Gastroesophageal sphincter (tissue), 4 donors: Measurements from ENCODE around the gene ADAMTS2. TPM values are rescaled to one million over a fixed set of nuclear protein-coding genes. Genes with fewer than 3 reads are reported as not detected.

Experiments
- ATAC-seq: fragments of 150-250 bp; one replicate; pipeline ENCODE4 v1.9.1; 2016; ENCODE audit warnings: mild to moderate bottlenecking, moderate library complexity
- H3K27ac ChIP-seq, 4 donors: fragments of 200-600 bp; sonication (generic) in 3 of 4; 1 replicate in 3 of 4; 2 replicates in 1 of 4; pipeline ENCODE4 v1.5.1; 2016 to 2019
- H3K27me3 ChIP-seq: fragments of 200-600 bp; sonication (generic); one replicate; pipeline ENCODE4 v1.5.1; 2019
- H3K36me3 ChIP-seq, 2 donors: fragments of 200-600 bp; sonication (generic); one replicate each; pipeline ENCODE4 v1.5.1; 2019; ENCODE audit warnings: control low read depth in 1 of 2
- H3K4me1 ChIP-seq, 3 donors: fragments of 200-600 bp; sonication (generic); 1 replicate in 2 of 3; 2 replicates in 1 of 3; pipeline ENCODE4 v1.5.1; 2016 to 2019; ENCODE audit warnings: control low read depth in 2 of 3
- H3K4me3 ChIP-seq, 2 donors: fragments of 200-600 bp; sonication (generic); one replicate each; pipeline ENCODE4 v1.5.1; 2019; ENCODE audit warnings: mild to moderate bottlenecking in 1 of 2, moderate library complexity in 1 of 2
- H3K9me3 ChIP-seq, 3 donors: fragments of 200-600 bp; sonication (generic); one replicate each; pipeline ENCODE4 v1.5.1; 2017 to 2019; ENCODE audit warnings: control low read depth in 2 of 3
- EP300 ChIP-seq: sonication (generic); formaldehyde crosslinking; IDR thresholded peaks from one replicate; pipeline ENCODE4 v1.6.1; 2017; ENCODE audit warnings: antibody characterized with exemption, mild to moderate bottlenecking
- POLR2A ChIP-seq, 2 donors: fragments of 450-650 bp; IDR thresholded peaks; one replicate each; pipeline ENCODE4 v1.6.1; 2017; ENCODE audit warnings: antibody characterized with exemption in 2 of 2, mild to moderate bottlenecking in 2 of 2, moderate library complexity in 1 of 2
- POLR2AphosphoS5 ChIP-seq: sonication (generic); formaldehyde crosslinking; IDR thresholded peaks from one replicate; pipeline ENCODE4 v1.6.1; 2017; ENCODE audit warnings: antibody characterized with exemption
- WGBS, 2 donors: methylation state at CpG; one replicate each; pipeline ENCODE4 v1.1.5; 2018; ENCODE audit warnings: low coverage in 1 of 2; 5-methylcytosine and 5-hydroxymethylcytosine counted together
- total RNA-seq, 4 donors: library from RNA; depleted of rRNA; stranded (reverse); fragments of >200 nt; gene quantifications; one replicate each; pipeline ENCODE4 v1.1.0, GENCODE V29; 2016
- TF ChIP-seq, protein P1 (sequence below), 4 experiments: fragments of 200-600 bp in 2 of 4; fragments of 450-650 bp in 2 of 4; sonication (generic) in 1 of 4; IDR thresholded peaks; one replicate each; pipeline ENCODE4 v1.5.1; 2017 to 2019; ENCODE audit warnings: antibody characterized with exemption in 4 of 4, mild to moderate bottlenecking in 2 of 4, moderate library complexity in 2 of 4

The ADAMTS2 gene
- total RNA-seq, 4 donors from 2014 or later = 14.8 to 24.8 (median 22.6) TPM

DNA sequence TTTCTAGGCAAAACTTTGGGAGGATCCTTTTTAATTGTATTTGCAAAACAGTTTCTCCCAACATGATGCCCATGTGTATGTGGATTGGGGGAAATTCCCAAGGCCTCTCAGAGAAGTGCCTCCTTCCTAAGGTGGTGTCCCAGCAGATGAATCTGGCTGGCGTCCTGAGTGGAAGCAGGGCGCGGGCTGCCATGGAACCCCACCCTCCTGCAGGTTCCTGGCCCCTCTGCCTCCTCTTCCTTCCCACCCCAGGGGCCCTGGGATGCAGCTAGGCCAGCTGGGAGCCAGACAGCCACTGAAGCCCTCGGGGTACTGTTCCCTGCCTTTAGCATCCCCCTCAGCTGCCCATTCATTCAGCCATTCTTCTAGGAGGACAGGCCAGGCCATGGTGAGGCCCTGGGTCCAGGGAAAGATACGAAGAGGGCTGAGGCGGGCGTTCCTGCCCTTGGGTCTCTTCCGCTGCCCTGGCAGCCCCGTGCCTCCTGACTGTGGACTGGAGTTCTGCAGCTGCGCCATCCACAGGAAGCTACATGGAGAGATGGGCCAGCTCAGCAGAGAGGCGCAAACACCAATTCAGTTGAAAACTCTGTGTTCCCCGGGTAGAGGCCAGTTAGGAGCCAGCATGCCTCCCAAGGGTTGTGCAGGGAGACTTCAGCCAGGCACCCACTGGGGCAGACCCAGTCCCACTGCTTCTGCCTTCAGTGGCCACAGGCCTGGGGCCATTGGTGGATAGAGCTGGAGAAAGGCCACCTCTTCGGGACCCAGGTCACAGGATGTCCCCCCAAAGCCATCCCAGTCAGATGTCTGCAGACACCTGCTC, 36.5 kb downstream of the ADAMTS2 start:
- Histone ChIP-seq H3K27me3 (no peaks in the 10 kb centered on the region), H3K27ac (no peak overlapping the region), H3K9me3 (peaks cover 0 to 33% (median 0%) of the 10 kb centered on the region in 3 donors), H3K4me1 (peaks cover 0 to 2% (median 0%) of the 10 kb centered on the region in 3 donors), H3K4me3 (no peak overlapping the region), H3K36me3 (no peaks in the 10 kb centered on the region)
- no peak for ATAC-seq
- TF ChIP-seq EP300 (no peak), POLR2A (IDR thresholded peaks at IDR 0.05) (no peak), POLR2AphosphoS5 (no peak)
- TF ChIP-seq, protein P1, sequence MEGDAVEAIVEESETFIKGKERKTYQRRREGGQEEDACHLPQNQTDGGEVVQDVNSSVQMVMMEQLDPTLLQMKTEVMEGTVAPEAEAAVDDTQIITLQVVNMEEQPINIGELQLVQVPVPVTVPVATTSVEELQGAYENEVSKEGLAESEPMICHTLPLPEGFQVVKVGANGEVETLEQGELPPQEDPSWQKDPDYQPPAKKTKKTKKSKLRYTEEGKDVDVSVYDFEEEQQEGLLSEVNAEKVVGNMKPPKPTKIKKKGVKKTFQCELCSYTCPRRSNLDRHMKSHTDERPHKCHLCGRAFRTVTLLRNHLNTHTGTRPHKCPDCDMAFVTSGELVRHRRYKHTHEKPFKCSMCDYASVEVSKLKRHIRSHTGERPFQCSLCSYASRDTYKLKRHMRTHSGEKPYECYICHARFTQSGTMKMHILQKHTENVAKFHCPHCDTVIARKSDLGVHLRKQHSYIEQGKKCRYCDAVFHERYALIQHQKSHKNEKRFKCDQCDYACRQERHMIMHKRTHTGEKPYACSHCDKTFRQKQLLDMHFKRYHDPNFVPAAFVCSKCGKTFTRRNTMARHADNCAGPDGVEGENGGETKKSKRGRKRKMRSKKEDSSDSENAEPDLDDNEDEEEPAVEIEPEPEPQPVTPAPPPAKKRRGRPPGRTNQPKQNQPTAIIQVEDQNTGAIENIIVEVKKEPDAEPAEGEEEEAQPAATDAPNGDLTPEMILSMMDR (IDR thresholded peaks at IDR 0.05) = no peak
- 61% methylated on average over 3 of the region's 13 CpGs; no CpG with 5 or more reads in 1 of the 2 donors for WGBS, 2 donors

DNA sequence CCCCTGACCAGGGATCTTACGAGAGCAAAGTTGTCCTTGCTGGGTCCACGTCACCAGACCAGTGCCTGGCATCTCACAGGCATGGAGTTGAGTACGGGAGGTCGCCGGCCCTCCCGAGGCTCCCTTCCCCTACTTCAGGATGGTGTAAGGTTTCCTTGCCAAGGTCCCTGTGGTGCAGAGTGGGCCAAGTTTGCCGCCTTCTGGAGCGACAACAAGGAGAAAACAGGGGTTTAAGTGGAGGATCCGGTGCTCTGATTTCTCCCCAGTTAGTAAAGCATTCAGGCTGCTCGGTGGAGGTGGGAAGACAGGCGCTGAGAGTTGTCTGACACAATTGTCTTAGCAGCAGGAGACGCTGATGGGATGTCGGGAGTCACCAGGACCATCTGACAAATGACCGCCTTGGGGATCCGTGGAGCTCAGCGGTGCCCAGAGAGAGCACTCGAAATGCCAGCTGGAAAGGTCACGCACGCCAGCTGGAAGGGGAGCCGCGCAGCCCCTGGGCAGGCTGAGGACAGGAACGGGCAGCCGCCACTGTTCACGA, 37.3 kb downstream of the ADAMTS2 start:
- Histone ChIP-seq H3K27ac (no peak overlapping the region), H3K36me3 (no peaks in the 10 kb centered on the region), H3K4me1 (no peaks in the 10 kb centered on the region), H3K9me3 (peaks cover 0 to 40% (median 0%) of the 10 kb centered on the region in 3 donors), H3K27me3 (no peaks in the 10 kb centered on the region), H3K4me3 (no peak overlapping the region)
- peak; percentile 10 for ATAC-seq
- TF ChIP-seq POLR2AphosphoS5 (no peak), EP300 (no peak), POLR2A (IDR thresholded peaks at IDR 0.05) (no peak)
- TF ChIP-seq, protein P1 (IDR thresholded peaks at IDR 0.05) = no peak
- 79 to 80% methylated on average over 10 to 12 of the region's 24 CpGs for WGBS, 2 donors

DNA sequence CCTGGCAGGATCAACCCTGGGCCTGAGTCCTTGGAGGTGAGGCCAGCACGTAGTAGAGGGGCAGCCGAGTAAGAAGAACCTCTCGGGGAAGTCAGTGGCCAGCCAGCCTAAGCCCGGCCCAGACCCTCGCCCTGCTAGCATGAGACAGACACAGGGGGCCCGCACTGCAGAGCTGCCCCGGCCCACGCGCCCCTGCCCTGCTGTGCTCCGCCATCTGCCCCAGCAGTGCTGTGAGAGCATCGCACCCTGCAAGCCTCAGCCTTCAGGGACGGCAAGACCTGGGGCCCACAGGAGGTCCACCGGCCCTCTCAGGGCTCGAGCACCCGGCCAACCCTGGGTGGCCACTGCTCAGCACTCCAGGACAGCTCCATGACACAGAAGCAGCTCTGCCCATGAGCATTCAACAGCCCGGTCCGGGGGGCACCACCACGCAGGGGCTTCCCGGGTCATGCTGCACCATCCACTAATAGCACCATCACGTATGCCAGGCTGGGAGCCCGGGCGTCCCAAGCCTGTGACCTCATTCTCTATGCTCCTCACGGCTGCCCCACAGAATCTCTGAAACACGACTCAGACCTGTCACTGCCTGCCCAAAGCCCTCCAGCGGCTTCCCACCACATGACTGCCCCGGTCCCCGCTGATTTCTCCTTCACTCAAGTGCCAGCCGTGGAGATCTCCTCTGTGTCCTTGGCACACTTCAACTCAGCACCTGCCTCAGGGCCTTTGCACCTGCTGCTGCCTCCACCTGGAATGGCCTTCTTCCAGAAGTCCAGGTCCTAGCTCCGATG, 38.1 kb downstream of the ADAMTS2 start:
- peaks cover 0 to 35% (median 0%) of the 10 kb centered on the region in 3 donors for H3K9me3 ChIP-seq
- H3K4me3 ChIP-seq = no peak overlapping the region
- H3K4me1 ChIP-seq = no peaks in the 10 kb centered on the region
- no peak overlapping the region for H3K27ac ChIP-seq
- no peaks in the 10 kb centered on the region for H3K36me3 ChIP-seq
- TF ChIP-seq POLR2A (IDR thresholded peaks at IDR 0.05) (no peak), POLR2AphosphoS5 (no peak), EP300 (no peak)
- TF ChIP-seq, protein P1 (IDR thresholded peaks at IDR 0.05) = no peak
- no peak for ATAC-seq
- H3K27me3 ChIP-seq = no peaks in the 10 kb centered on the region
- WGBS, 2 donors = 90 to 93% methylated on average over 5 to 7 of the region's 29 CpGs

DNA sequence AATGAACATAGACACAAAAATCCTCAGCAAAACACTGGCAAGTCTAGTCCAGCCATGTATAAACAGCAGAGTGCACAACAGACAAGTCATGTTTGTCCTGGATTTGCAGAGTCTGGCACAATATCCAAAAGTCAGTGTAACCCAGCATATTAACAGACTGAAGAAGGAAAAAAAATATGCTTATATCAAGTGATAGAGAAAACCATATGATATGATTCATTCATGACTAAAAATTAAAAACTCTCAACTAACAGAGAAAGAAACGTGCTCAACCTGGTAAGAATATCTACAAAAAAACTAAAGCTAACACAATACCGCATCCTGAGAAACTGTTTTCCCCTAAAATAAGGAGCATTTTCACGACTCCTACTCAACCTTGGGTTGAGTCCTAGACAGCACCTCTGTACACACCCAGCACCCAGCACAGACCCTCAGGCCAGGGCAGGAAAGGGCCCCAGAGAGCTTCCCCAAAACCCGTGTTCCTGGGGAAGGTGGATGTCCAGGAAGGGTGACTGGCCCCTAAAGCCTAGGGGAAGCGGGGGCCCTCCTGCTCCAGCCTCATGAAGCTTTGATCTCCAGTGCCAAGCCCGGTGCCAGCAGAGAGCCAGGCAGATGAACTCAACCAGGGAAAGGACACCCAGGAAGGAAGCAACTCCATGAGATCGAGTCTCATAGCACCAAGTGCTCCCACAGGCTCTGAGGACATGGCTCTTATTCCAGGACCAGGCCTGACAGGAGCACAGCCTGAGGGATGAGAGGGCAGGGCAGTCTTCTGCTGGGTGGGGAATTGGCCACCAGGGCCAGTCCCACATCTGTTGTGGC, 38.9 kb downstream of the ADAMTS2 start:
- WGBS, 2 donors = 84 to 89% methylated on average over 2 to 4 of the region's 7 CpGs
- peaks cover 0 to 35% (median 0%) of the 10 kb centered on the region in 3 donors for H3K9me3 ChIP-seq
- TF ChIP-seq POLR2A (IDR thresholded peaks at IDR 0.05) = no peak
- no peak for TF ChIP-seq EP300
- TF ChIP-seq, protein P1 (IDR thresholded peaks at IDR 0.05) = no peak
- TF ChIP-seq POLR2AphosphoS5 = no peak
- H3K4me3 ChIP-seq = no peak overlapping the region
- ATAC-seq = no peak
- H3K27ac ChIP-seq = no peak overlapping the region
- H3K27me3 ChIP-seq = no peaks in the 10 kb centered on the region
- no peaks in the 10 kb centered on the region for H3K36me3 ChIP-seq
- H3K4me1 ChIP-seq = no peaks in the 10 kb centered on the region
